DND-41 (cell line): Measurements from ENCODE around the gene HABP4.

Experiments
- ATAC-seq: fragments of 200-7000 bp; cut with Tn5 transposase; 3 replicates; pipeline ENCODE4 v1.9.1; 2021; ENCODE audit warnings: low read depth; ENCODE audit not compliant: insufficient read depth
- DNase-seq: peaks from one replicate; pipeline ENCODE4 v3.0.0-alpha.2; 2020
- H2AFZ ChIP-seq: 2 replicates; pipeline ENCODE4 v1.6.0; 2012; ENCODE audit warnings: low read depth, low read length
- H3K27ac ChIP-seq: 2 replicates; pipeline ENCODE4 v1.5.1; 2012; ENCODE audit warnings: low read length, inconsistent platforms
- H3K27me3 ChIP-seq: fragments of 200-600 bp; sonication (generic); 2 replicates; pipeline ENCODE4 v1.6.0; 2012; ENCODE audit warnings: low read length, mild to moderate bottlenecking, inconsistent platforms; ENCODE audit not compliant: insufficient read depth, poor library complexity
- H3K36me3 ChIP-seq: 2 replicates; pipeline ENCODE4 v1.5.1; 2012; ENCODE audit warnings: low read length, inconsistent platforms; ENCODE audit not compliant: insufficient read depth
- H3K4me1 ChIP-seq: 2 replicates; pipeline ENCODE4 v1.5.1; 2012; ENCODE audit warnings: mild to moderate bottlenecking, low read length; ENCODE audit not compliant: insufficient read depth
- H3K4me2 ChIP-seq: 2 replicates; pipeline ENCODE4 v1.6.0; 2012; ENCODE audit warnings: mild to moderate bottlenecking, moderate library complexity, low read length, inconsistent platforms; ENCODE audit not compliant: insufficient read depth
- H3K4me3 ChIP-seq, 2 experiments: fragments of 200-600 bp in 1 of 2; shearing (Covaris generic) in 1 of 2; 2 replicates each; pipeline ENCODE4 v1.5.1; 2012 to 2016; ENCODE audit warnings: inconsistent platforms in 2 of 2, low read length in 2 of 2, mild to moderate bottlenecking in 2 of 2, low read depth in 1 of 2, moderate library complexity in 1 of 2
- H3K79me2 ChIP-seq: 2 replicates; pipeline ENCODE4 v1.6.0; 2012; ENCODE audit warnings: low read length, inconsistent platforms; ENCODE audit not compliant: insufficient read depth
- H3K9ac ChIP-seq: 2 replicates; pipeline ENCODE4 v1.6.0; 2012; ENCODE audit warnings: low read depth, mild to moderate bottlenecking, inconsistent platforms, low read length, moderate library complexity
- H3K9me3 ChIP-seq: 2 replicates; pipeline ENCODE4 v1.5.1; 2012; ENCODE audit warnings: low read length, moderate library complexity, mild to moderate bottlenecking, inconsistent platforms; ENCODE audit not compliant: insufficient read depth, severe bottlenecking
- H4K20me1 ChIP-seq: 2 replicates; pipeline ENCODE4 v1.6.0; 2012; ENCODE audit warnings: low read length; ENCODE audit not compliant: insufficient read depth
- CTCF ChIP-seq: IDR thresholded peaks from 2 replicates; pipeline ENCODE4 v1.5.1; 2012; ENCODE audit warnings: borderline replicate concordance, low read length, moderate library complexity, mild to moderate bottlenecking; ENCODE audit not compliant: poor library complexity, severe bottlenecking; ENCODE audit errors: extremely low read depth
- EZH2 ChIP-seq: IDR thresholded peaks from 3 replicates; pipeline ENCODE4 v1.6.1; 2012; ENCODE audit warnings: borderline replicate concordance, low read depth, mild to moderate bottlenecking, moderate library complexity, low read length, inconsistent platforms; ENCODE audit not compliant: severe bottlenecking

HABP4 gene

GRCh38 chr9:96480736-96481135, 30.8 kb downstream of the HABP4 start:
- H3K4me3 ChIP-seq, result no peak overlapping the region
- H3K27ac ChIP-seq, result no peak overlapping the region
- H3K9ac ChIP-seq, result no peak overlapping the region
- no peaks in the 10 kb centered on the region for H3K4me1 ChIP-seq
- TF ChIP-seq EZH2, result no peak
- TF ChIP-seq CTCF, result no peak
- no peak overlapping the region for H2AFZ ChIP-seq
- no peaks in the 10 kb centered on the region for H3K27me3 ChIP-seq
- no peaks in the 10 kb centered on the region for H3K79me2 ChIP-seq
- H3K4me2 ChIP-seq, result no peak overlapping the region
- no peaks in the 10 kb centered on the region for H4K20me1 ChIP-seq
- no peaks in the 10 kb centered on the region for H3K36me3 ChIP-seq
- H3K9me3 ChIP-seq, result no peaks in the 10 kb centered on the region
- no peak for ATAC-seq
- no peak for DNase-seq

- Histone ChIP-seq H3K9me3 (no peaks in the 10 kb centered on the region), H3K27me3 (no peaks in the 10 kb centered on the region), H3K4me1 (no peaks in the 10 kb centered on the region), H4K20me1 (no peaks in the 10 kb centered on the region), H3K27ac (no peak overlapping the region), H3K4me2 (no peak overlapping the region), H3K79me2 (no peaks in the 10 kb centered on the region), H3K36me3 (no peaks in the 10 kb centered on the region; the same call in 1 of the 2 replicates), H3K4me3 (no peak overlapping the region), H2AFZ (no peak overlapping the region), H3K9ac (no peak overlapping the region)
- no peak for DNase-seq
- ATAC-seq, result no peak
- TF ChIP-seq CTCF (no peak), EZH2 (no peak)
These were observed 32.5 kb downstream of the HABP4 start for GRCh38 chr9:96482476-96482875.

GRCh38 chr9:96483197-96483596, 33.2 kb downstream of the HABP4 start:
- no peaks in the 10 kb centered on the region for H3K9me3 ChIP-seq
- no peak overlapping the region for H3K9ac ChIP-seq
- H3K4me3 ChIP-seq, result no peak overlapping the region
- TF ChIP-seq EZH2 (no peak), CTCF (no peak)
- H3K4me1 ChIP-seq, result no peaks in the 10 kb centered on the region
- H4K20me1 ChIP-seq, result no peaks in the 10 kb centered on the region
- no peak overlapping the region for H3K27ac ChIP-seq
- ATAC-seq (no peak), DNase-seq (no peak)
- H3K27me3 ChIP-seq, result no peaks in the 10 kb centered on the region
- no peak overlapping the region for H3K4me2 ChIP-seq
- H2AFZ ChIP-seq, result no peak overlapping the region
- no peaks in the 10 kb centered on the region for H3K79me2 ChIP-seq
- no peaks in the 10 kb centered on the region; the same call in 1 of the 2 replicates for H3K36me3 ChIP-seq

- ATAC-seq (no peak), DNase-seq (no peak)
- H3K27me3 ChIP-seq, result no peaks in the 10 kb centered on the region
- H3K4me2 ChIP-seq, result no peak overlapping the region
- no peaks in the 10 kb centered on the region for H3K79me2 ChIP-seq
- H3K36me3 ChIP-seq, result peaks cover 3% of the 10 kb centered on the region; the same call in 1 of the 2 replicates
- no peaks in the 10 kb centered on the region for H3K9me3 ChIP-seq
- no peaks in the 10 kb centered on the region for H4K20me1 ChIP-seq
- H3K4me3 ChIP-seq, result no peak overlapping the region
- H3K9ac ChIP-seq, result no peak overlapping the region
- TF ChIP-seq CTCF, result no peak
- no peak for TF ChIP-seq EZH2
- no peak overlapping the region for H2AFZ ChIP-seq
- H3K27ac ChIP-seq, result no peak overlapping the region
- no peaks in the 10 kb centered on the region for H3K4me1 ChIP-seq
These were observed 33.9 kb downstream of the HABP4 start for GRCh38 chr9:96483733-96484390.
